Measurements from ENCODE around the gene ITGA8.

The ITGA8 gene

DNA sequence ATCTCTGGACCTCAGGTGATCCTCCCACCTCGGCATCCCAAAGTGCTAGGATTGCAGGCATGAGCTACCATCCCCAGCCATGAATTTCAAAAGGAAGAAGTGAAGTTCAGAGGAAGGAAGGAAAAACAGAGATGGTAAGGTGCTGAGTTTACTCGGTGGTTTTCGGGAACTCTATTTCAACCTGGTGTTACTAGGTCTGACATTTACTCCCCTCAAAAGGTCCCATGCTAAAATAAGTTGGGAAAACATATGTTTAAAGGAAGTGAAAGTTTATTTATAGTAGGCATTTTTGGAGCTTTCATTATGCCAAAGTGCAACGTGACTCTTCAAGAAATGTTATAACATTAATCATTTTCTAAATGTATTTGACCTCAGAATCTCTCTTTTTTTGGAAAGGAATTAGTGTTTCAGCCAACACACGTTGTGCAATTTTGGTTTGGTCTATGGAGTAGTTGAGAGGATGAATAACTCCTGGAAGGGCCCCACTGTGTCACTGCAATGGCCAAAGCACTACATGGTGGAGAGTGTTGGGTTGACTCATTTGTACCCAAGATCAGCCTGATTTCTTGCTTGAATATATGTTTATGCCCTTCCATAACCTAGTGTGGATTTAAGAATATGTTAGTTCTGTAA lies 233.9 kb downstream of the ITGA8 start:
- TF ChIP-seq, protein P1, sequence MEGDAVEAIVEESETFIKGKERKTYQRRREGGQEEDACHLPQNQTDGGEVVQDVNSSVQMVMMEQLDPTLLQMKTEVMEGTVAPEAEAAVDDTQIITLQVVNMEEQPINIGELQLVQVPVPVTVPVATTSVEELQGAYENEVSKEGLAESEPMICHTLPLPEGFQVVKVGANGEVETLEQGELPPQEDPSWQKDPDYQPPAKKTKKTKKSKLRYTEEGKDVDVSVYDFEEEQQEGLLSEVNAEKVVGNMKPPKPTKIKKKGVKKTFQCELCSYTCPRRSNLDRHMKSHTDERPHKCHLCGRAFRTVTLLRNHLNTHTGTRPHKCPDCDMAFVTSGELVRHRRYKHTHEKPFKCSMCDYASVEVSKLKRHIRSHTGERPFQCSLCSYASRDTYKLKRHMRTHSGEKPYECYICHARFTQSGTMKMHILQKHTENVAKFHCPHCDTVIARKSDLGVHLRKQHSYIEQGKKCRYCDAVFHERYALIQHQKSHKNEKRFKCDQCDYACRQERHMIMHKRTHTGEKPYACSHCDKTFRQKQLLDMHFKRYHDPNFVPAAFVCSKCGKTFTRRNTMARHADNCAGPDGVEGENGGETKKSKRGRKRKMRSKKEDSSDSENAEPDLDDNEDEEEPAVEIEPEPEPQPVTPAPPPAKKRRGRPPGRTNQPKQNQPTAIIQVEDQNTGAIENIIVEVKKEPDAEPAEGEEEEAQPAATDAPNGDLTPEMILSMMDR (IDR thresholded peaks at IDR 0.05): no peak
- DNase-seq (ENCODE audit: low spot score): peak; percentile 84
- peak overlapping the region; percentile 60 to 90 for H3K27ac ChIP-seq

DNA sequence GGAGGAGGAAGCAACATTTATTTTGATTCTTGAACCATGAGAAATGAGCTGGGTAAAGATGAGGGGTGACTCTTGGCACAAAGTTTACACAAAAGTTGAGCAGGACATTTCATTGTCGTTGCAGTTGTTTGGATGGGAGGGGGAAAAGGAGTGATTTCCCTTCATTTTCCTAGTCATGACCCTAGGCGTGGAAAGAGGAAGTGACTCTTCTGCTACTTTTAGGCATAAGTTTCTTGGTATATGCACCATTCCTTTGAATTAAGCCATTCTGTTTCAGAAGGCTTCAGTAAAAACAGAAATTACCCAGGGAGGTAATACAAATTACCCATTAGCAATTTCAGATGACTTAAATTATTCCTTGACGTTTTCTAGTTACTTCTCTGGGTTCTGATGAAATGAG lies 234.7 kb downstream of the ITGA8 start:
- H3K27ac ChIP-seq: peak overlapping the region; percentile 19 to 90
- TF ChIP-seq, protein P1 (IDR thresholded peaks at IDR 0.05): no peak
- no peak for DNase-seq (ENCODE audit: low spot score)
- no peak overlapping the region for H3K4me3 ChIP-seq

More for the DNA sequence above, 233.9 kb downstream of the ITGA8 start:
- no peak overlapping the region for H3K4me3 ChIP-seq

DNA sequence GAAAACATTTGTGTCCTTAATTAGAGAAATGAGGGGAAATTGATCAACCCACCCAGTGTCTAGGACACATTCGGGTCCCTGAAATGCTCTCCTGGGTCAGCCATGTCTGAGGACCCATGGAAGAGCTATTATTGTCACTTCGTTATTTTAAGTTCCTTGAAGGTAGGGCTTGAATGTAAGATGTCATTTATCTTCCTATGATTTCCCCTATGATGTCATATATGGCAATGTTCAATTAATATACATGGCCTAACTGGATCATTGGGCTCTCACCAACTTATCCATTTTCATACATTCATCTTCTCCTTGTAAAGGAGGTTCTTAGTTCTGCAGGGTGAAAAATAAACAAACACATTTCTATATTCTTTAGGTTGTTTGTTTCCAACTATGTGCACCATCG lies 235.6 kb downstream of the ITGA8 start:
- Histone ChIP-seq H3K4me3 (no peak overlapping the region), H3K27ac (peak overlapping the region in 1 of 2 donors; percentile 71)
- TF ChIP-seq, protein P1 (IDR thresholded peaks at IDR 0.05): no peak
- DNase-seq (ENCODE audit: low spot score): no peak

DNA sequence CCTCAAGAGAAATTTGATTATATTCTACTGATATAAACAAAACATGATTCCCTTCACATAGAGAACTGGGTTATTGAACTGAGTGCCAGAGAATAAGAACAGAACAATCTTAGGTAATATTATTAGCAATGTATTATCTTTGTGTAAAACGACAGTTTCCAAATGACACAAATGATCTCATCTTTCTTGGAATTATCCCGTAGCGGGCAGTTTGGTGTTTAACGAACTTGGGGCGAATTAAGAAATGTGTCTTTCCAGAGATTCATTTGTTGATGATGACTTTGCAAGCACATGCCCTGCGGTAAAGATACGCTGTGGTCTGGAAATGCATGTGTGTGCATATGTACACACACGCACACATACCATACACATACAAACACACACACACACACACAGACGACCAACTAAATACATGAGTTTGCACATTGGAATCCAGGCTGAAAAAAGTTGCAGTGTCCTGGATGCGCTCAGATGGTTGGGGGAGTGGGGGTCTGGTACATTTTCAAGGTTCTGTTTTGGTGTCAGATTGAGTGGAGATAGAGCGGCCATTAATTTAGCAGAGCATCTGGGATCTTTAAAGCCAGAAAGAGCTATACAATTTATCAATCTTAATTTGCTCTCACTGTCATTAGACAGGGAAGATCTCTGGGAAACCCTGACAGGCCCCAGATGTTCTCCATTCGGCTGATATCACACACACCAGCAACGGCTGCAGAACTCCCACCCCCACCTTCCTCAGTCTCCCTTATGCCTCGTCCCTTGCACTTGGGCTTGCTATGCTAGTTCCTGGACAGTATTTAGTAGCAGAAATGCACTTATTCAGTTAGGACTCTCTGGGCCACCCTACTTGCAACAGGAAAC lies 236.3 kb downstream of the ITGA8 start:
- Histone ChIP-seq H3K27ac (peak overlapping the region in 1 of 2 donors; percentile 71), H3K4me3 (no peak overlapping the region)
- TF ChIP-seq, protein P1 (IDR thresholded peaks at IDR 0.05): no peak
- no peak for DNase-seq (ENCODE audit: low spot score)

DNA sequence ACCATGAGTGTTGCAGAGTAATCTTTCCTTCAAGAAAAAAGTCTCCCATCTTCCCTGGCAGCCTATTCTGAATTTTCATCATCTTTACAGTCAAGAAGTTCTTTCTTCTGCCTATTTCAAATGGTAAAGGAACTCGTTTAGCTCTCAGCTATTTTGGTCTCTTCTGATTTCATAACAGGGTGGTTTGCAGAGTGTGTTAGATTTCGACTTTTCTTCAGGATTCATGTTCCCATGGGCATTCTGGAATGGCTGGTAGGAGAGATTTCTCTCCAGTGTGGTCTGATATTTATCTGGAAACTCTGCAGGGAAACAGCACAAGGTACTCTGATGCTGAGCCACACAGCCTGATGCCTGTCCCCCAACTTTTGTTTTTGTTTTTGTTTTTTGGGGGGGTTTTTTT lies 237.6 kb downstream of the ITGA8 start:
- no peak overlapping the region for H3K4me3 ChIP-seq
- DNase-seq (ENCODE audit: low spot score): no peak
- H3K27ac ChIP-seq: peak overlapping the region in 1 of 2 donors; percentile 71
- TF ChIP-seq, protein P1 (IDR thresholded peaks at IDR 0.05): no peak

DNA sequence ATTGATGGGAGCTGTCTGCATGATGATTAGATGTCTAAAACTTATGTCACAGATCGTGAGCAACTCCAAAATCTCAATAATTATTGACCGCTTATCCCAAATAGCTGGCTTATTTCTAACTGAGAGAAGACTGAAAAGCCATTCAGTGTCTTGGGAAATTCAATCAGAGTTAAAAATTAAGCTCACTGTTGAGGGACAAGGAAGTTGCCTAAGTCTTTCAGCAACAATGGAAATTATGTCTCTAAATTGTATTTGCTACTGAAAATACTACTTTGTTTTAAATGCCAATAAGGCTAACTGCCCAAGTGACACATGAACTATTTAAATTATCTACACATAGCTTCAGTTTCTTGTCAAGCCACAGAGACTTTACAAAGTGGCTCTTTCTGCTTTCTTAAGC lies 240.8 kb downstream of the ITGA8 start:
- DNase-seq (ENCODE audit: low spot score): no peak
- Histone ChIP-seq H3K4me3 (no peak overlapping the region), H3K27ac (no peak overlapping the region)
- TF ChIP-seq, protein P1 (IDR thresholded peaks at IDR 0.05): no peak

All from coronary artery (tissue), 2 donors.